SK-N-SH treated with all-trans-retinoic acid at 6 μM for 48 hours (cell line): Measurements from ENCODE around the gene BOC.

ENCODE experiments used
- ZFP30 ChIP-seq: fragments of 450-650 bp; formaldehyde crosslinking; IDR thresholded peaks from 2 replicates; pipeline ENCODE4 v1.5.0; 2022; ENCODE audit warnings: mild to moderate bottlenecking, moderate library complexity
- TF ChIP-seq, protein P1 (sequence below): fragments of 250-450 bp; sonication (Bioruptor Pico); IDR thresholded peaks from 2 replicates; pipeline ENCODE4 v1.8.0; 2020; ENCODE audit warnings: mild to moderate bottlenecking, moderate library complexity, borderline replicate concordance

DNA sequence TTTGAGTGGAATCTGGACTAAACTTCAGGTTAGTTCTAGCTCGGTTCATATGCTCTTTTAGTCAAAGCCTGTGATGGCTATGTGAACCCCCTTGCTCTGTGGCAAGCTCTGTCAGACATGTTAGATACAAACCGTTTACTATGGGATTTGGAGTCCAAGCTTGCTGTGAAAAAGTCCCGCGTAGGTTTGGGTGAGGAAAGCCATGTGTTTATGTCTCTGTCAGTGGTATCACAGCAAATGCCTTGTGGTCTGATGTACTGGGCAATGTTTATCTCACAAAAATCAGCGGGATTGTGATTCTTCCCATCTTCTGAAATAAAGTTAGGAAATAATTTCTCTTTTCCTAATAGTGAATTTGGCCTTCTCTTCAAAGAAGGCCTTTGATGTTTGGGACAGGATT lies 5.0 kb downstream of the BOC start:
- TF ChIP-seq, protein P1, sequence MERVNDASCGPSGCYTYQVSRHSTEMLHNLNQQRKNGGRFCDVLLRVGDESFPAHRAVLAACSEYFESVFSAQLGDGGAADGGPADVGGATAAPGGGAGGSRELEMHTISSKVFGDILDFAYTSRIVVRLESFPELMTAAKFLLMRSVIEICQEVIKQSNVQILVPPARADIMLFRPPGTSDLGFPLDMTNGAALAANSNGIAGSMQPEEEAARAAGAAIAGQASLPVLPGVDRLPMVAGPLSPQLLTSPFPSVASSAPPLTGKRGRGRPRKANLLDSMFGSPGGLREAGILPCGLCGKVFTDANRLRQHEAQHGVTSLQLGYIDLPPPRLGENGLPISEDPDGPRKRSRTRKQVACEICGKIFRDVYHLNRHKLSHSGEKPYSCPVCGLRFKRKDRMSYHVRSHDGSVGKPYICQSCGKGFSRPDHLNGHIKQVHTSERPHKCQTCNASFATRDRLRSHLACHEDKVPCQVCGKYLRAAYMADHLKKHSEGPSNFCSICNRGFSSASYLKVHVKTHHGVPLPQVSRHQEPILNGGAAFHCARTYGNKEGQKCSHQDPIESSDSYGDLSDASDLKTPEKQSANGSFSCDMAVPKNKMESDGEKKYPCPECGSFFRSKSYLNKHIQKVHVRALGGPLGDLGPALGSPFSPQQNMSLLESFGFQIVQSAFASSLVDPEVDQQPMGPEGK (CRISPR knock-in tag): no peak
- TF ChIP-seq ZFP30: no peak
